Measurements from ENCODE around the gene LAMC2. TPM values are rescaled to one million over a fixed set of nuclear protein-coding genes. Genes with fewer than 3 reads are reported as not detected.

Gene LAMC2
- total and polyA plus RNA-seq, 2 of the 13 experiments (the other 11 are each of a cell fraction or from before 2014, with no cell fraction given) = 0.03 TPM; not detected in 1

- ChIA-PET CTCF (ENCODE audit: low intra/inter-chr PET ratio, low total read pairs) (no interaction called here), POLR2A (no interaction called here)
- in situ Hi-C loops (cut with HindIII; ENCODE audit: extremely low pct_ligation_motif_present, low pct_unique_long_range_greater_than_20kb) (loop anchor here (25.0 kb wide), 1 partner anchor 282 kb away; no protein-coding TSS in a partner anchor), intact Hi-C loops (cut with micrococcal nuclease; ENCODE audit: unreplicated experiment) (no loop called here)
- no peak overlapping the region for H3K27ac ChIP-seq (ENCODE audit: extremely low read length, insufficient read depth, low read length)
- WGBS (ENCODE audit: low lambda C conversion rate) = 85% methylated on average over 3 of the region's 3 CpGs
- peaks cover 4 to 18% of the 10 kb centered on the region in 2 experiments for H3K36me3 ChIP-seq (replicated peaks in 1 of 2; ENCODE audit: control insufficient read depth in 1 of 2, insufficient read depth in 2 of 2, low read length in 2 of 2)
- H2AFZ ChIP-seq (ENCODE audit: low read length) = no peak overlapping the region
- no peaks in the 10 kb centered on the region for H3K27me3 ChIP-seq (ENCODE audit: control insufficient read depth in 1 of 2, insufficient read depth in 2 of 2, low read length in 2 of 2)
- no peaks in the 10 kb centered on the region for H3K79me2 ChIP-seq (ENCODE audit: insufficient read depth, low read length)
- FAIRE-seq (no peak), DNase-seq (ENCODE audit: low spot score) (no peak), ATAC-seq (no peak)
- H3K4me2 ChIP-seq (ENCODE audit: low read depth, low read length) = no peak overlapping the region
- H3K4me3 ChIP-seq (replicated peaks in 1 of 3; ENCODE audit: insufficient read depth in 1 of 3, low read depth in 2 of 3, low read length in 3 of 3) = no peak overlapping the region
- no peaks in the 10 kb centered on the region for H3K9me3 ChIP-seq (ENCODE audit: low read length)
- H3K9ac ChIP-seq (ENCODE audit: insufficient read depth, low read depth, low read length) = no peak overlapping the region
- no TSS peak for BruUV-seq (replicated peaks)
- TF ChIP-seq ZNF446 (CRISPR knock-in tag; IDR thresholded peaks at IDR 0.05) = no peak
- peak; percentile 64 for TF ChIP-seq RBM22 (optimal IDR thresholded peaks at IDR 0.05; ENCODE audit: low read length)
- H3K4me1 ChIP-seq (ENCODE audit: insufficient read depth, low read length) = peaks cover 14% of the 10 kb centered on the region
- H4K20me1 ChIP-seq (ENCODE audit: insufficient read depth, low read length) = no peaks in the 10 kb centered on the region
Observed at GRCh38 chr1:183144752-183145151, 41.3 kb upstream of the LAMC2 start.

GRCh38 chr1:183147735-183148134 lies 38.3 kb upstream of the LAMC2 start:
- Histone ChIP-seq H2AFZ (ENCODE audit: low read length) (no peak overlapping the region), H3K4me2 (ENCODE audit: low read depth, low read length) (no peak overlapping the region), H3K9me3 (ENCODE audit: low read length) (no peaks in the 10 kb centered on the region), H3K4me1 (ENCODE audit: insufficient read depth, low read length) (peaks cover 7% of the 10 kb centered on the region; the same call in 1 of the 2 replicates), H3K27ac (ENCODE audit: extremely low read length, insufficient read depth, low read length) (no peak overlapping the region), H3K79me2 (ENCODE audit: insufficient read depth, low read length) (no peaks in the 10 kb centered on the region), H3K27me3 (ENCODE audit: control insufficient read depth in 1 of 2, insufficient read depth in 2 of 2, low read length in 2 of 2) (no peaks in the 10 kb centered on the region), H3K4me3 (replicated peaks in 1 of 3; ENCODE audit: insufficient read depth in 1 of 3, low read depth in 2 of 3, low read length in 3 of 3) (no peak overlapping the region), H4K20me1 (ENCODE audit: insufficient read depth, low read length) (no peaks in the 10 kb centered on the region), H3K36me3 (replicated peaks in 1 of 2; ENCODE audit: control insufficient read depth in 1 of 2, insufficient read depth in 2 of 2, low read length in 2 of 2) (peaks cover under 1 to 3% of the 10 kb centered on the region in 2 experiments; a peak in 2 of 5 replicates), H3K9ac (ENCODE audit: insufficient read depth, low read depth, low read length) (no peak overlapping the region)
- DNase-seq (ENCODE audit: low spot score) (no peak), FAIRE-seq (no peak), ATAC-seq (peak; percentile 48)
- in situ Hi-C loops (cut with HindIII; ENCODE audit: extremely low pct_ligation_motif_present, low pct_unique_long_range_greater_than_20kb) (loop anchor here (25.0 kb wide), 1 partner anchor 285 kb away; no protein-coding TSS in a partner anchor), intact Hi-C loops (cut with micrococcal nuclease; ENCODE audit: unreplicated experiment) (no loop called here)
- ChIA-PET POLR2A (no interaction called here), CTCF (ENCODE audit: low intra/inter-chr PET ratio, low total read pairs) (no interaction called here)
- WGBS (ENCODE audit: low lambda C conversion rate) = 88% methylated on average over 2 of the region's 2 CpGs
- no TSS peak for BruUV-seq (replicated peaks)
- TF ChIP-seq SP140L (CRISPR knock-in tag; IDR thresholded peaks at IDR 0.05; ENCODE audit: borderline replicate concordance) = no peak
- TF ChIP-seq ZFP36L1 (CRISPR knock-in tag; IDR thresholded peaks at IDR 0.05) = no peak
- TF ChIP-seq BHLHE40 (IDR thresholded peaks at IDR 0.05; ENCODE audit: low read length) = no peak
- TF ChIP-seq SMAD3 (CRISPR knock-in tag; IDR thresholded peaks at IDR 0.05) = no peak
- no peak for TF ChIP-seq ZNF841 (CRISPR knock-in tag; IDR thresholded peaks at IDR 0.05; ENCODE audit: borderline replicate concordance)
- TF ChIP-seq BCL6 (CRISPR knock-in tag; IDR thresholded peaks at IDR 0.05) = no peak
- no peak for TF ChIP-seq HOXA3 (CRISPR knock-in tag; IDR thresholded peaks at IDR 0.05)
- no peak for TF ChIP-seq SRSF1 (optimal IDR thresholded peaks at IDR 0.05; ENCODE audit: low read depth, low read length)
- TF ChIP-seq ZHX1 (CRISPR knock-in tag; IDR thresholded peaks at IDR 0.05; ENCODE audit: low read depth) = no peak
- TF ChIP-seq ZNF747 (CRISPR knock-in tag; IDR thresholded peaks at IDR 0.05; ENCODE audit: borderline replicate concordance) = no peak
- TF ChIP-seq ZEB1 (IDR thresholded peaks at IDR 0.05; ENCODE audit: insufficient replicate concordance, low read depth) = no peak
- no peak for TF ChIP-seq MBNL3 (CRISPR knock-in tag; conservative IDR thresholded peaks at IDR 0.05)
